ENCODE data around the gene OPCML.

Gene OPCML

GRCh38 chr11:132504501-132505041 is 1027.7 kb downstream of the OPCML start:
- DNase-seq, result no peak

DNA sequence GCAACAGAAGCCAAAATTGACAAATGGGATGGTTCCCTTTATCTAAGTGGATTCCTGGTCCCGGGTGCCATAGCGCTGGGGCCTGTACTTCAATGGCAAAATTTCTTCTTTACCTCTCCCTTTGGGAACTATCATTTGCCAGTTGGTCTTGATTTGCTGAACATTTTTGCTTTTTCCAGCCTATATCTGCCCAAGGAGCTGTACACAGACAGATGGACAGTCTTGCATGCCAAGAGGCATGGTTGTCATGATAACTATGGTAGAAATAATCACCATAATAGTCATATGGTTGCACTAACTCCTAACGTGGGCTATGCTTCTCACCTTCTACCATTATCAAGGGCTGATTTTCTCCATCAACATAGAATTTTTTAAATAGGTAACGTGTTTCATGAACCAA is 1030.9 kb downstream of the OPCML start:
- DNase-seq, result no peak

DNA sequence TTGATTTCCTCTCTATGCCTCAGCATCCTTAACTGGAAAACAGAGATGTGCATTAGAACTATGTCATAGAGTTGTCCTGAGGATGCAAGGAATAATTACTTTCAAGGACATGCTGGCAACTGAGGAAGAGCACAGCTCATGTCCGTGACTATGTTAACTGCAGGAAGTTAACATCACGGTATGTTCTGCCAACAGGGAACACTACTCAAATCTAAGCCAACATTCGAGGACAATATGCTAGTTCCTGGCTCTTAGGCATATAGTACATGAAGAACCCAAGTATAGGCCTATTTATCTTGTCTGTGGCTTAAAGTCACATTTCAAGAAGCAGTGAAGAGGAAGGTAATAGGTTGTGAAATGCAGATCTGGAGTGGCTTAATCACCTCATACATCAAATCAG is 1032.6 kb downstream of the OPCML start:
- DNase-seq, result no peak

GRCh38 chr11:132496341-132496740 is 1036.0 kb downstream of the OPCML start:
- no peak for DNase-seq

- no peak for DNase-seq
Measured at GRCh38 chr11:132493801-132494200, 1038.5 kb downstream of the OPCML start.

DNA sequence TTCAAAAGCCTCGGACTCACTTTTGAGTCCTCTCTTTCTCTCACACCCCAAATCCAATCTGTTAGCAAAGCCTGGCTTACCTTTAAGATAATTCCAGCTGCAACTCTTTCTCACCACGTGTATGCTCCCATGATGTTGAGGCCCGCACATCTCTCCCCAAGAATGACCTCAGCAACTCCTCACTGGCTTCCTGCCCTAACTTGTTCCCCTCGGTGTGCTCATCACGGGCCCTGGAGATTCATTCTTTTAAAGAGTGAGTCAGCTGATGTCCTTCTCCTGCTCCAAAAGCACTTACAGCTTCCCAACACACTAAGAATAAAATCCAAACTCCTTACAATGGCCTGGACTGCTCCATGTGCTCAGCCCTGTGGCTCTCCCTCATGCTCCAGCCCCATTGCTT is 1041.3 kb downstream of the OPCML start:
- no peak for DNase-seq

DNA sequence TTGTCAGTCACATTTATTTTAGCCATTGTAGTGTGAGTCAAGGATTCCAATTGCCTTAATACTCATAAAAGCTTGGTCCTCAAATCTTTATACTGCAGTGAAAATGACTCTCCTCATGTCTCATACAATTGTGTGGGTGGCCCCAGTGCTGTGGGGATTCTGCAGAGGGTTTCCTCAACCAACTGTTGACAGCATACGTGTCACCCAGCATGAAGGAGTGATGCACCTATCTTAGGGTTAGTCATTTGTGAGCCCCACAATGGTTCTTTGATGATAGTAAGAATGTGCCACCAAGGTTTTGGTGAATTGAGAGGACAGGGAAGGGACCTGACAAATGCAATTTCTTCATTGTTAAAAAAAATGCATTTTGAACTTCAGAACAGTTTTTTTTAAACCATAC is 1046.2 kb downstream of the OPCML start:
- no peak for DNase-seq

GRCh38 chr11:132475026-132475425 is 1057.3 kb downstream of the OPCML start:
- no peak for DNase-seq

GRCh38 chr11:132472411-132473172 is 1059.7 kb downstream of the OPCML start:
- no peak for DNase-seq

- DNase-seq, result no peak
Measured at GRCh38 chr11:132471466-132471865, 1060.8 kb downstream of the OPCML start.

- no peak for DNase-seq
Measured at GRCh38 chr11:132466983-132467382, 1065.3 kb downstream of the OPCML start.

DNA sequence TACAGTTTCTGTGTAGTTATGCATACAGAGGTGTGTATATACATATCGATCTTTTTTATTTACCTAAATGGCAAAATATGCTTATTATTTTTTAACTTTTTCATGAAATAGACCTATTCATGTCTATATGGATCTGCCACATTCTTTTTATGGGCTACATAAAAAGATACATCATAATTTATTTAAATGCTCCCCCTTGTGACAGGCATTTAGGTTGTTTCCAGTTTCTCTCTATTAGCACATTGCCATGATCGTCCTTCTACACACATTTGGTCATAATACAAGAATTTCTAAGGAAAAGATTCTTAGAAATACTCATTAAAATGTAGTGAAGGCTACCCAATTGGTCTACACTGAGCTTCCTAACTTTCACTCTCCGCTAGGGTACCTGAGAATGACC is 1067.4 kb downstream of the OPCML start:
- no peak for DNase-seq

GRCh38 chr11:132464003-132464342 is 1068.3 kb downstream of the OPCML start:
- DNase-seq, result no peak

- no peak for DNase-seq
Measured at GRCh38 chr11:132463295-132464002, 1068.9 kb downstream of the OPCML start.

DNA sequence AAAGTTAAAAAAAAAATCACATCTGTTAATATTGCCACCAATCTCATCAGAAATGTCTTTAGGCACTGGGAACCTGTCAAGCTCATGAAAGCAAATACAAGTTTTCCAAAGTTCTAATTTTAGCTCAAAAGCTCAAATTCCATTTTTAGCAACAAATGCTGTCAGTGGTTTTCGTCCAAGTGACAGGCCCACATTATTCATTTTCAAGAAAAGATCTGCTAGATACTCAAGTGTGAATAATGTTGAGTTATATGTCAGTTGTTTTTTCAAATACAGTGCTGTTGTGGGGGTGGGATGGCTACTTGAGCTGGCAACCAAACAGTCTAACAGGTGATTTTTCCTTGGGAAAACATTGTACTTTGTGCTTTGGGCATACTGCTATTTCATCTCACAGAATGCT is 1072.6 kb downstream of the OPCML start:
- no peak for DNase-seq

DNA sequence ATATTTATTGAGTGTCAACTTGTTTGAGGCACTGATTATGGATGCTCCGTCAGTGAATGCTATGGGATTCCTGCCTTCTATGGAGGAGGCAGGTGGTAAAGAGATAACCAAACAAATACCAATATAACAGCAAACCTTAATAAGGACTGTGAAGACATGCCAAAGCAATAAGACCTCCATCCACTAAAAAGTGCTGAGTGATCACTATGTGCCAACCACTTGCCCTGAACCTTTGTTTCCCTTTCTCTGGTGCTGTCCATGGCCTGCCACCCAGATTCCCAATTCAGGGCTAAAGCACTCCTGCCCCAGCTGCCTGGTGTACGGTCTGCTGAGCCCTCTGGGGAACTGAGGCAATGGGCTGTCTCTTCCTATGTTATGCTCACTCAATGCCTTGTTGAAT is 1074.9 kb downstream of the OPCML start:
- DNase-seq, result no peak

DNA sequence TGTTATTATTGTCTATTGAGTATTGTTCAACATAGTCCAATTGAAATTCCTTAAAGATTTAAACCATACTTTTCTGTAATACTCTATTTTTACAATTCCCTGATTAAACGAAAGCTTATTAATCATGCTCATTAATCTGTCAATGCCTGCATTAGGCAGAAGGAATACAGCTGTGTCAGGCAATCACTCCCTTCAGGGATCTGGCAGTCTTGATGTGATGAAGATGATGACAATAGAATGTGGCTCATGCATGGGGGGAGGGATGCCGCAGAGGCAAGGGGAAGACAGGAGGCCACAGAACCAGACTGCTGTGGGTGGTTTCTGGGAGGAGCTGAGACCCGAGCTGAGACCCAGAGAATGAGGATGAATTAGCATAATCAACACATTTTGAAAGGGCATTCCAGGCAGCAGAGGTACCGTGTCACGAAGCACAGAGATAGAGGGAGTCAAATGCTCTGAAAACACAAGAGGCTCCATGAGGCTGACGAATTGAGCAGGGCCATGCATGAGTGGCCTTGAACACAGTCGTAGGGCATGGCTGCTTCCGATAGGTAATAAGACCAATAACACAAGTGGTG is 1075.5 kb downstream of the OPCML start:
- DNase-seq, result no peak

DNA sequence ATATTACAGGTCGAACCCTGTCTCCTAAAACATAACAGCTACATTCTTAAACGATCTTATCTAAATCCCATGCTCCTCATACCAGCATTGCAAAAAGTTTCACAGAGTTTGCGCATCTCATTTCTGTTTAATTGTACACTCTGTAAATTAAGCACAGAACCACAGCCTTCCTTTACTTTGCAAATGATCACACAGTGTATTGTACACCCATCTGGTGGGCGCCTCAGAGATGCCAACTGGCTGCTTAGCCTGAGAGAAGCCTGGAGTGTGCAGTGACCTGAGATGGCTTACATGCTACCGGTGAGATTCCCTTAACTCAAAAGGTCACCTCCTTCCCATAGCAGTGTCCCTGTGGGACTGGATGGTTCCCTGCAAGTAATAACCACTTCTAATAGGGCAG is 1077.3 kb downstream of the OPCML start:
- no peak for DNase-seq

DNA sequence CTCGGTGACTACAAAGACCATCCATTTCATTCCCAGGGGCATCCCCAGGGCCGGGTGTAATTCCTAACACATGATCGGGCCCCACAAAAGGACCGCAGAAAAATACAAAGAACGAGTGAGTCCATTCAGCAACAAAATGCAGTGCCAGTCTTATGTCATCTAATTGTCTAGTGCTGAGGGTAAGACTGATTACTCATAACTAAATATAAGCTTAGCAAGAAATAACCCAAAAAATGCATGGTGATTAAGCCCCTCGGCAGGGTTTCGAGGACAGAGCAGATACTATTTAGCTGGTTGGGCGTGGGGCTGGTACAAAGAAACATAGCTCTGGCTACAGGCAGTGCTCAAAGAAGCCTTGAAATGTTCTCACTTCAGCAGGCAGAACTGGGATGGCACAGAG is 1078.9 kb downstream of the OPCML start:
- no peak for DNase-seq

DNA sequence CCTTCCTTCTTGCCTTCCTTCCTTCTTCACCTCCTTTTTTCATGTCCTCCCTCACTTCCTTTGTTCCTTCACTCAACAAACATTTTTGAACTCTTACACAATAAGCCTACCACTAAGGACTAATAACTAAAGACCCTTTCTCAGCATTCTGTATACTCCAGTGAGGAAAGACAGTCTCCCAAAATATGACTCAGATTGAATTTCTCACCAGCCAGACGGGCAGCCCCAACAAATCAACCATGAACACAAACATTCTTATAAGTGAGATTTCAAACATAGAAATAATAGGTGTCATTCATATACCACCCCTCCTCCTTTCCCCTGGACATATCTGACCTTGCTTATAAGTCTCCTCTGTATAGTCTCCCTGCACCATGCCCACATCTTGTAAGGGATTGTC is 1079.7 kb downstream of the OPCML start:
- no peak for DNase-seq

DNA sequence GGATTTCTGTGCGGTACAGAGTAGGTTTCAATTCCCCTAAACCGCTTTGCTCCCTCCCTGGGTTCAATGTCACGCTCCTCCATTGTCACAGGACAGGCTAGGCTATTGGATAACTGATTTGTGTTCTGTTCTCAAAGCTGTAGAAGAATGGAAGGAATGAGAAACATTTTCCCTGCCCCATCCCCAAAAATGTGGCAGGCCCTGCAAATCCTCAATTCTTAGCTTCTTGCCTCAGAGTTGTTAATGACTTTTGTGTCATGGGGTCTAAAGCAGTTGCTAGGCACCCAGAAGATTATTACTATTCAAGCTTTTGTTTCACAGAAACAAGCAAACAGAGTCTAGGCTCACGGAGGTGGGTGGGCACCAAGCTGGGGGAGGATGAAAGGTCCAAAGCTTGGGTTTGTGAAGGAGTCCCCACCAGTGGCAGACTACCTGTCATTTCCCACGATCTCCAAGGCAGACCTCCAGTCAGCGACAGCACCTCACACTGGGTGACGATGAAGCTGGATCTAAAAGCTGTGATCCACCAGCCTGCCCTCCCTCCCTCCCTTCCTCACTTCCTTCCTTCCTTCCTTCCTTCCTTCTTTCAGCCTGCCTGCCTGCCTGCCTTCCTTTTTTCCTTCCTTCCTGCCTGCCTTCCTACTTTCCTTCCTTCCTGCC is 1080.2 kb downstream of the OPCML start:
- no peak for DNase-seq

GRCh38 chr11:132450631-132451030 is 1081.7 kb downstream of the OPCML start:
- DNase-seq, result no peak

DNA sequence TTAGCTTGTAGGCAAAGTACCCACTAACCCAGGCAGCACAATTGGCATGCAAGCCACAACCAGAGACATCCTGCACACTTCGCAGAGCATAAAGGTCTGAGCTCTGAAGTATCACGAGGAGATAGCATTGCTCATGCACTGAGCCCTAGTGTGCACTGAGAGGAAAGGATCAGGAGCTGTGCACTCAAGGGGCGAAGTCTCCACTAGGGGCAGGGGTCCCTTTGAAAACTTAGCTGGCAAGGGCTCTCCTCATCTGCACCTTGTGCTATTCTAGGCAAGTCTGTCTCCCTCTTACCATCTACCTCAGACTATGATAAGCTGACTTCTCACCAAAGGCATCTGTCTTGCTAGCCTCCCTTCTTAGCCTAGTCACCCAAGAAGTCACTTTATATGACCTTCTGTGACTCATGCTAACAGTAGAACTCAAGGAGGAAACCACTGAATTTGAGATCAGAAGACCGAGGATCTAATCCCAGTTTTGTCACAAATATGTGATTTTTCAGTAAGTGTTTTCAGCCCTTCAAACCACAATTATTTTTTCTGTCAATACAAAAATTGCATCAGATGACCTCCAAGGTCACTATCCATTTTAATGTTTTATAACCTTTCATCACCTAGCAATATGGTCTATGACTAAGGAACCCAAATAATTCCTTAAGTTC is 1083.8 kb downstream of the OPCML start:
- no peak for DNase-seq
